ENCODE results near the gene LONP2.

- no peak for TF ChIP-seq EP300 (IDR thresholded peaks at IDR 0.05)
- TF ChIP-seq CTCF (IDR thresholded peaks at IDR 0.05): no peak
- no peak for TF ChIP-seq POLR2A (IDR thresholded peaks at IDR 0.05; ENCODE audit: low read length)
- TF ChIP-seq RFX5 (IDR thresholded peaks at IDR 0.05): no peak
- TF ChIP-seq MAX (IDR thresholded peaks at IDR 0.05): no peak
- TF ChIP-seq ESRRA (IDR thresholded peaks at IDR 0.05; ENCODE audit: borderline replicate concordance, low read length): no peak
- TF ChIP-seq ATOH8 (CRISPR knock-in tag; IDR thresholded peaks at IDR 0.05; ENCODE audit: low read depth): no peak
- no peak for TF ChIP-seq MAZ (IDR thresholded peaks at IDR 0.05; ENCODE audit: borderline replicate concordance, low read depth, low read length)
- no peak for TF ChIP-seq RNF2 (IDR thresholded peaks at IDR 0.05; ENCODE audit: borderline replicate concordance, low read depth)
- no peak for TF ChIP-seq JUN (IDR thresholded peaks at IDR 0.05)
Observed at GRCh38 chr16:48405153-48405552, 161.1 kb downstream of the LONP2 start.
